CMK (cell line): ENCODE results near the gene KCNJ1.
A peak's percentile ranks its signal among the peaks of the same experiment; 100 is the strongest.

Source experiments
- DNase-seq: peaks from one replicate; pipeline ENCODE4 v3.0.0-alpha.2; 2010; ENCODE audit warnings: low read depth

Gene KCNJ1

GRCh38 chr11:128848815-128849455, 18.2 kb downstream of the KCNJ1 start:
- no peak for DNase-seq

GRCh38 chr11:128846985-128847384, 20.1 kb downstream of the KCNJ1 start:
- DNase-seq = no peak

GRCh38 chr11:128845334-128845780, 21.7 kb downstream of the KCNJ1 start:
- peak; percentile 43 for DNase-seq

GRCh38 chr11:128843198-128843785, 23.8 kb downstream of the KCNJ1 start:
- no peak for DNase-seq

GRCh38 chr11:128841461-128842072, 25.5 kb downstream of the KCNJ1 start:
- no peak for DNase-seq

- DNase-seq = no peak
Measured at GRCh38 chr11:128840783-128841182, 26.3 kb downstream of the KCNJ1 start.

- DNase-seq = no peak
Measured at GRCh38 chr11:128840137-128840536, 27.0 kb downstream of the KCNJ1 start.

- no peak for DNase-seq
Measured at GRCh38 chr11:128839081-128839480, 28.0 kb downstream of the KCNJ1 start.

GRCh38 chr11:128837627-128838026, 29.5 kb downstream of the KCNJ1 start:
- peak; percentile 91 for DNase-seq

- DNase-seq = no peak
Measured at GRCh38 chr11:128835741-128836430, 31.2 kb downstream of the KCNJ1 start.

- no peak for DNase-seq
Measured at GRCh38 chr11:128834157-128834556, 32.9 kb downstream of the KCNJ1 start.

GRCh38 chr11:128832121-128832497, 35.0 kb downstream of the KCNJ1 start:
- peak; percentile 51 for DNase-seq

GRCh38 chr11:128831174-128832120, 35.6 kb downstream of the KCNJ1 start:
- DNase-seq = peak; percentile 64

- no peak for DNase-seq
Measured at GRCh38 chr11:128830290-128831173, 36.6 kb downstream of the KCNJ1 start.

GRCh38 chr11:128828350-128828749, 38.7 kb downstream of the KCNJ1 start:
- DNase-seq = no peak

- no peak for DNase-seq
Measured at GRCh38 chr11:128827191-128827893, 39.8 kb downstream of the KCNJ1 start.

GRCh38 chr11:128825050-128825784, 41.9 kb downstream of the KCNJ1 start:
- DNase-seq = no peak

- no peak for DNase-seq
Measured at GRCh38 chr11:128824191-128825049, 42.7 kb downstream of the KCNJ1 start.
